AG04450 (cell line): ENCODE results near the gene TMEM161A. TPM values are rescaled to one million over a fixed set of nuclear protein-coding genes. Genes with fewer than 3 reads are reported as not detected.

ENCODE experiments used
- CTCF ChIA-PET: fragments of 300-600, 350-600 bp; formaldehyde crosslinking; extraction: SDS; loops from one replicate; lab custom pipeline; 2022; ENCODE audit warnings: antibody characterized with exemption, inconsistent platforms; lab: Charles Lee
- POLR2A ChIA-PET: fragments of 350-600 bp; formaldehyde crosslinking; extraction: SDS; loops from one replicate; lab custom pipeline; 2021; ENCODE audit warnings: antibody characterized with exemption, inconsistent platforms; lab: Yijun Ruan, JAX
- DNase-seq: peaks from one replicate; pipeline ENCODE4 v3.0.0-alpha.2; 2011; ENCODE audit warnings: low read depth, low spot score
- H3K27ac ChIP-seq: one replicate; pipeline ENCODE4 v1.5.1; 2012; ENCODE audit warnings: low read depth, low read length, control low read depth
- H3K27me3 ChIP-seq: one replicate; pipeline ENCODE4 v1.6.0; 2012; ENCODE audit warnings: low read length; ENCODE audit not compliant: control insufficient read depth, insufficient read depth
- H3K4me3 ChIP-seq: 2 replicates; pipeline ENCODE4 v1.5.1; 2011; ENCODE audit warnings: mild to moderate bottlenecking, low read depth, low read length, control low read depth
- H3K9me3 ChIP-seq: 2 replicates; pipeline ENCODE4 v1.5.1; 2012; ENCODE audit warnings: low read length; ENCODE audit not compliant: control insufficient read depth, insufficient read depth
- CTCF ChIP-seq: IDR thresholded peaks from 2 replicates; pipeline ENCODE4 v1.5.1; 2011; ENCODE audit warnings: low read depth, low read length, control low read depth, inconsistent platforms
- polyA plus RNA-seq: library from polyadenylated mRNA; depleted of rRNA; stranded (reverse); fragments of >200 nt; gene quantifications from 2 replicates; pipeline ENCODE4 v1.2.3, GENCODE V29; 2011

TMEM161A gene
- polyA plus RNA-seq, 1 experiment, result 16.0 TPM

GRCh38 chr19:19170873-19171672 is 32.8 kb upstream of the TMEM161A start:
- Histone ChIP-seq H3K27ac (no peak overlapping the region), H3K9me3 (no peaks in the 10 kb centered on the region; the same call in 1 of the 2 replicates), H3K27me3 (no peaks in the 10 kb centered on the region), H3K4me3 (no peak overlapping the region)
- no peak for DNase-seq
- ChIA-PET POLR2A (no interaction called here), CTCF (interaction anchor here (1.0 kb wide), 1 partner anchor 25 kb away, joined by 5 read pairs; no protein-coding TSS in a partner anchor)
- TF ChIP-seq CTCF, result no peak

DNA sequence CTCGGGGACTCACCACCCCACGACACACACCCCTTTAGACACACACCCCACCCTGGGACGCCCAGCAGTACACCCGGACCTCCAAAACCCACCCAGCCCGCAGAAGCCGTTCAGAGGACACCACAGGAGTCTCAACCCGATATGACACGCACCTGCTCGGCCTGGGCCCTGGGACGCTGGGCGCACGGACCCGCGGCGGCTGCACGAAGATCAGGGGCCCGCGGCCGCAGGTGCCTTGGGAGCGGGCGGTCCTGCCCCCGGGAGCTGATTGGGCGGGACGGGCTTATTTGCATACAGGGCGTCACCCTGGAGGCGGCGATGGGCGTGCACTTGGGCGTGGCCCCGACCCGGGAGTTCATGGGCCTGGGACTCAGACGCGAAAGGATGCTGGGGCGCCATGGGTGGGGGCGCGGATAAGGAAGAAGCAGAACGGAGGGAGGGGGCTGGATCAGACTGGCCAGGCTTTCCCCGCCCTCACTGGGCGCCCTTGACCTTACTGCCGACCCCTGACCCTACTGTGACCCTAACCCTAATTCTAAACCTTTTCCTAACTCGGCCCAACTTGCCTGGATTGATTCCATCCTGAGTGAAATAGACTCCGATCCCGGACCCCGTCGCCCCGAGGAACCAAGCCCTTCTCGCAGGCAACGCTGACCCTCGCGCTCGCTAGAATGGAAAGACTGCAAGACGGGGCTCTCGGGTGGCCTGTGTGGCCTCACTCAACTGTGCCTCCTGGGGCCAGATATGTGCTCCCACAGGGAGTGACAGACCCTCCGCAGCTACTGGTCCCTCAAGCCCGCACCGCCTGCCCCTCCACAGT is 32.0 kb upstream of the TMEM161A start, which contains the start of gene MEF2B:
Gene MEF2B, minus strand, starts transcription at position 211 of the 820 bp plus-strand sequence. CDS start 19,528 bp downstream, outside the sequence.
- peak within 1 kb of the TSS; percentile 39 for H3K4me3 ChIP-seq
- ChIA-PET CTCF (interaction anchor here (0.5 to 1.2 kb wide), 3 partner anchors 12 to 26 kb away, joined by 3 to 5 read pairs (median 4); no protein-coding TSS in a partner anchor), POLR2A (no interaction called here)
- H3K27me3 ChIP-seq, result no peaks in the 10 kb centered on the region
- no peak within 1 kb of the TSS for H3K27ac ChIP-seq
- H3K9me3 ChIP-seq, result no peaks in the 10 kb centered on the region; the same call in 1 of the 2 replicates
- no peak for DNase-seq
- no peak for TF ChIP-seq CTCF

GRCh38 chr19:19169236-19170052 is 31.2 kb upstream of the TMEM161A start:
- TF ChIP-seq CTCF, result no peak
- Histone ChIP-seq H3K27ac (no peak overlapping the region), H3K27me3 (no peaks in the 10 kb centered on the region), H3K9me3 (no peaks in the 10 kb centered on the region; the same call in 1 of the 2 replicates), H3K4me3 (peak overlapping the region; percentile 39)
- ChIA-PET POLR2A (no interaction called here), CTCF (interaction anchor here (0.5 to 1.2 kb wide), 2 partner anchors 11 to 27 kb away, joined by 3 to 4 read pairs; no protein-coding TSS in a partner anchor)
- no peak for DNase-seq

- Histone ChIP-seq H3K27ac (no peak overlapping the region), H3K4me3 (no peak overlapping the region), H3K27me3 (no peaks in the 10 kb centered on the region), H3K9me3 (no peaks in the 10 kb centered on the region; the same call in 1 of the 2 replicates)
- POLR2A ChIA-PET, result no interaction called here
- TF ChIP-seq CTCF, result no peak
- DNase-seq, result no peak
- CTCF ChIA-PET, result interaction anchor here (2.4 kb wide), 1 partner anchor 21 kb away, joined by 13 read pairs; no protein-coding TSS in a partner anchor
Measured at GRCh38 chr19:19167612-19168011, 29.3 kb upstream of the TMEM161A start.
